Heart left ventricle (tissue), 16 donors: ENCODE data around the gene CCDC179. TPM values are rescaled to one million over a fixed set of nuclear protein-coding genes. Genes with fewer than 3 reads are reported as not detected.

Source experiments
- ATAC-seq, 4 donors: fragments of 200-7000 bp; cut with Tn5 transposase; one replicate each; pipeline ENCODE4 v1.9.1; 2020 to 2022; ENCODE audit warnings: moderate library complexity in 4 of 4, mild to moderate bottlenecking in 3 of 4, moderate number of reproducible peaks in 1 of 4
- DNase-seq, 5 donors: peaks; one replicate each; pipeline ENCODE4 v3.0.0-alpha.2; 2020
- H3K27ac ChIP-seq, 12 donors: fragments of 200-600 bp; sonication (generic) in 4 of 12; one replicate each; pipeline versions ENCODE4 v1.5.0 to v1.8.0; 2016 to 2022; ENCODE audit warnings: mild to moderate bottlenecking in 2 of 12
- H3K27me3 ChIP-seq, 9 donors: fragments of 200-600 bp; sonication (generic) in 2 of 9; one replicate each; pipeline versions ENCODE4 v1.5.1 to v1.8.0; 2016 to 2022; ENCODE audit warnings: mild to moderate bottlenecking in 3 of 9
- H3K36me3 ChIP-seq, 9 donors: fragments of 200-600 bp; sonication (generic) in 2 of 9; one replicate each; pipeline versions ENCODE4 v1.5.0 to v1.8.0; 2018 to 2022; ENCODE audit warnings: mild to moderate bottlenecking in 2 of 9
- H3K4me1 ChIP-seq, 12 donors: fragments of 200-600 bp; sonication (generic) in 4 of 12; one replicate each; pipeline versions ENCODE4 v1.5.0 to v1.8.0; 2016 to 2022; ENCODE audit warnings: mild to moderate bottlenecking in 3 of 12
- H3K4me3 ChIP-seq, 12 donors: fragments of 200-600 bp; sonication (generic) in 4 of 12; one replicate each; pipeline versions ENCODE4 v1.5.0 to v1.8.0; 2017 to 2022; ENCODE audit warnings: mild to moderate bottlenecking in 9 of 12, moderate library complexity in 4 of 12
- H3K9me3 ChIP-seq, 12 donors: fragments of 200-600 bp; sonication (generic) in 4 of 12; one replicate each; pipeline versions ENCODE4 v1.5.0 to v1.8.0; 2016 to 2022; ENCODE audit warnings: mild to moderate bottlenecking in 1 of 12
- POLR2A ChIP-seq, 2 donors: fragments of 450-650 bp; IDR thresholded peaks; one replicate each; pipeline ENCODE4 v1.6.1; 2017; ENCODE audit warnings: antibody characterized with exemption in 2 of 2, mild to moderate bottlenecking in 2 of 2, moderate library complexity in 2 of 2
- whole genome bisulfite sequencing, 4 donors: extraction: QIAGEN DNeasy Blood & Tissue Kit in 2 of 4; methylation state at CpG; one replicate each; pipeline versions ENCODE4 v1.1.5 to v1.1.7; 2013 to 2018; 5-methylcytosine and 5-hydroxymethylcytosine counted together
- intact Hi-C, 10 donors: fragments of 100-400 bp; cut with DNase I; formaldehyde crosslinking; loops; one replicate each; pipeline versions ENCODE4 v1.11.1 to v1.14.2; 2022
- polyA plus RNA-seq, 2 donors: library from polyadenylated mRNA; stranded (reverse); fragments of 200-250 nt; gene quantifications; one replicate each; pipeline ENCODE4 v1.2.3, GENCODE V29; 2013
- total RNA-seq, 9 donors: library from RNA; depleted of rRNA in 2 of 9; stranded (reverse); fragments of >200 nt in 2 of 9; fragmentation: NEBNext Ultra II Directional in 3 of 9; extraction: Animal tissue kit (Norgen Biotek cat#: 25700) in 3 of 9; gene quantifications; one replicate each; pipeline versions ENCODE4 v1.1.0 to v1.2.4, GENCODE V29; 2016 to 2023
- TF ChIP-seq, protein P1 (sequence below), 12 donors: fragments of 200-600 bp; sonication (generic) in 4 of 12; IDR thresholded peaks; one replicate each; pipeline versions ENCODE4 v1.5.0 to v1.8.0; 2018 to 2022; ENCODE audit warnings: antibody characterized with exemption in 12 of 12, mild to moderate bottlenecking in 5 of 12
- donor health status: ischemic (EF 13 %, LVEDD 7.1; RV severe dilation, severe dysfunction).
- donor health status: healthy with polysubstance abuse.
- donor health status: DM: no; HTN: yes; CAD: no.
- donor health status: DM: no; HTN: no; CAD: no.
- donor health status: ischemic (EF 25% LVEDD 6.9; RV normal size, moderate dysfunction).
- donor health status: ischemic (EF 25% LVEDD 5.7; RV mildly dilated, moderate dysfunction).
- donor health status: healthy.
- donor health status: DM: yes; HTN: yes; CAD: no.
- donor health status: ischemic (EF 35%, LVEDD 5.7; RV mildly dilated, moderate dysfunction).
- donor health status: nonischemic (EF 11% LVEDD 7.7; RV severe dilation, severe dysfunction).
- donor health status: DM: yes; HTN: yes; CAD: no.
- donor health status: PGD.
- donor health status: ischemic (EF 29% LVEDD 5.4; RV normal size, mild dysfunction).
- donor health status: nonischemic (EF 23%, LVEDD 6.1; RV moderate dilation, normal function).

CCDC179 gene
- total and polyA plus RNA-seq, 11 donors = not detected

DNA sequence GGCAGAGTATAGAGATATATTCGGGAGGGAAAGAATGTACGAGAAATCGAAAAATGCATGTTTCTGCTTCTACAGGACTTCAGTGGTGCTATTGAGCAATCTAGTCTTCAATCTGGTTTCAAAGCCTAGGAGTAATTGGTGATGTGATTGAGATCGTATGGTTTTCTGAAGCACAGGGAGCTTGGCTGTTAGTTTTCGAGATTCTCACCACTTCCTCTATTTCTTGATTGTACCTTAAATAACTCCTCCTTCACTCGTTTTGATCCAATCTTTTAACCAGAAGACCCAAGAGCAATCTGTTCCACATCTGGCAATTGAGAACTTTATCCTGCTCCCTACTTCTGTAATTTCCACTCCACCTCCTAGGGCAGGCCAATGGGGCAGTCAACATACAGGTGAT is 518 bp downstream of the CCDC179 start:
- Histone ChIP-seq H3K27ac (no peak overlapping the region), H3K27me3 (no peaks in the 10 kb centered on the region), H3K4me1 (no peaks in the 10 kb centered on the region), H3K9me3 (peaks cover 0 to 3% (median 0%) of the 10 kb centered on the region in 12 donors), H3K36me3 (no peaks in the 10 kb centered on the region), H3K4me3 (no peak overlapping the region)
- intact Hi-C loops = no loop called here
- 80 to 89% (median 84%) methylated on average over 6 of the region's 6 CpGs for WGBS, 4 donors
- DNase-seq (no peak), ATAC-seq (no peak)
- no peak for TF ChIP-seq POLR2A (IDR thresholded peaks at IDR 0.05)
- TF ChIP-seq, protein P1, sequence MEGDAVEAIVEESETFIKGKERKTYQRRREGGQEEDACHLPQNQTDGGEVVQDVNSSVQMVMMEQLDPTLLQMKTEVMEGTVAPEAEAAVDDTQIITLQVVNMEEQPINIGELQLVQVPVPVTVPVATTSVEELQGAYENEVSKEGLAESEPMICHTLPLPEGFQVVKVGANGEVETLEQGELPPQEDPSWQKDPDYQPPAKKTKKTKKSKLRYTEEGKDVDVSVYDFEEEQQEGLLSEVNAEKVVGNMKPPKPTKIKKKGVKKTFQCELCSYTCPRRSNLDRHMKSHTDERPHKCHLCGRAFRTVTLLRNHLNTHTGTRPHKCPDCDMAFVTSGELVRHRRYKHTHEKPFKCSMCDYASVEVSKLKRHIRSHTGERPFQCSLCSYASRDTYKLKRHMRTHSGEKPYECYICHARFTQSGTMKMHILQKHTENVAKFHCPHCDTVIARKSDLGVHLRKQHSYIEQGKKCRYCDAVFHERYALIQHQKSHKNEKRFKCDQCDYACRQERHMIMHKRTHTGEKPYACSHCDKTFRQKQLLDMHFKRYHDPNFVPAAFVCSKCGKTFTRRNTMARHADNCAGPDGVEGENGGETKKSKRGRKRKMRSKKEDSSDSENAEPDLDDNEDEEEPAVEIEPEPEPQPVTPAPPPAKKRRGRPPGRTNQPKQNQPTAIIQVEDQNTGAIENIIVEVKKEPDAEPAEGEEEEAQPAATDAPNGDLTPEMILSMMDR (IDR thresholded peaks at IDR 0.05) = no peak

DNA sequence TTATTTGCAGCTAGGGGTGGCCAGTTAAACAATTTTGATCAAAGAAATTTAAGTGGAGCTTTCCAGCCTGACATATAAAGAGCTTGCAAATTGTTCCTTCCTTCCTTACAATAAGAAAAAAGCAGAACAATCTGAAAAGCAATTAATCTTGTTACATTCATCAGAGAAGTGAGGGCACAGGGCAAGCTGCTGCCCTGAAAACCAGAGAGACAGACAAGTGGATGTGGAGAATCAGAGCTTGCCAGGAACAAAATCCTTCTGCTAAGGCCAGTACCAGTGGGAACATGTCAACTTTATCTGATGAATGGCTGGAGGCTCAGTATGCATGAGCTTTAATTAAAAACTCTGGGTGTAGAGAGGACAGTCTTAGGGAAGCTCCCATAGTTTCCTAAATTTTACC is 8.8 kb downstream of the CCDC179 start:
- TF ChIP-seq, protein P1 (IDR thresholded peaks at IDR 0.05) = no peak
- no peak for TF ChIP-seq POLR2A (IDR thresholded peaks at IDR 0.05)
- Histone ChIP-seq H3K4me1 (no peaks in the 10 kb centered on the region), H3K9me3 (peaks cover 0 to 10% (median 0%) of the 10 kb centered on the region in 12 donors), H3K27ac (no peak overlapping the region), H3K27me3 (no peaks in the 10 kb centered on the region), H3K4me3 (no peak overlapping the region), H3K36me3 (no peaks in the 10 kb centered on the region)
- intact Hi-C loops = no loop called here
- ATAC-seq (no peak), DNase-seq (no peak)

DNA sequence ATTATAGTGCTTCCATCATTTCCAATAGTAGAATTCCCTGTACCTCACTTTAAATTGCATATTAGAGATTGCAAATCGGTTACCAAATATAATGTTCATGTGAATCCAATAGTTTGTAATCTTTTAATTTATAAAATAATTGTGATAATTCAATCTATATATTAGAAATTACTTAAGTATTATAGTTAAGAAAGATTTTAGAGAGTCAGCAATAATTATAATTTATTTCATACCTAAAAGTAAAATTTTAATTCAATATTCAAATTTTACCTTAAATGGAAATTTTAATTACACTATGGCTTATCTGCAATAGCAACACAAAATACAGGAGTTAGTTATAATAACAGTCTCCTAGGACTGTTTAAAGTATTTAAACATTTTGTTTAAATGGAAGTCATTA is 13.5 kb downstream of the CCDC179 start:
- no peak overlapping the region for H3K4me3 ChIP-seq
- ATAC-seq (no peak), DNase-seq (no peak)
- H3K4me1 ChIP-seq = no peaks in the 10 kb centered on the region
- intact Hi-C loops = no loop called here
- no peaks in the 10 kb centered on the region for H3K27me3 ChIP-seq
- WGBS, 4 donors = 90 to 93% (median 92%) methylated on average over 1 of the region's 1 CpG
- H3K27ac ChIP-seq = no peak overlapping the region
- TF ChIP-seq, protein P1 (IDR thresholded peaks at IDR 0.05) = no peak
- no peak for TF ChIP-seq POLR2A (IDR thresholded peaks at IDR 0.05)
- H3K36me3 ChIP-seq = no peaks in the 10 kb centered on the region
- no peaks in the 10 kb centered on the region for H3K9me3 ChIP-seq

DNA sequence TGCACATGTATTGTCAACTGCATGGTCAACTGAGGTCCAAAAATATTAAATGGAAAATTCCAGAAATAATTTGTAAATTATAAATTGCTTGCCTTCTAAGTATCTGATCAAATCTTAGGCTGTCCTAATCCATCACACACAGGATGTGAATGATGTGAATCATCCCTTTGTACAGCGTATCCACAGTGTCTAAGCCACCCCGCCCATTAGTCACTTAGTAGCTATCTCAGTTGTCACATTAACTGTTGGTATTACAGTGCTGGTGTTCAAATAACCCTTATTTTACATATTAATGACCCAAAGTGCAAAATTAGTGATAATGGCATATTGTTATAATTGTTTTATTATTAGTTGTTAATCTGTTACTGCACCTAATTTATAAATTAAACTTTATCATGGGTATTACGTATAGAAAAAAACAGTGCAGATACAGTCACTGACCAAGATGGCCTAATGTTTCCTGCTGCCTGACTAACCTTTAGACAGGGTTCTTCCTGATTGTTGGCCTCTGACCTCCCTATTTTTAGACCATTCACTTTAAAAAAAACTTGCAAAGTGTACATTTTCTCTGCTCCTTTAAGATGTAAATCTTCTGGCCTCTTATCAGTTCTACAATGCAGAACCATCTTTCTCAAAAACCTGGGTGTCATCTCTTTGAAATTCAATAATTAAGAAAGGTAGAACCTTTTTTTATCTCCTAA is 27.8 kb downstream of the CCDC179 start:
- peaks cover 0 to under 1% (median 0%) of the 10 kb centered on the region in 9 donors for H3K36me3 ChIP-seq
- intact Hi-C loops = no loop called here
- no peaks in the 10 kb centered on the region for H3K27me3 ChIP-seq
- no peak overlapping the region for H3K4me3 ChIP-seq
- DNase-seq (no peak), ATAC-seq (no peak)
- H3K9me3 ChIP-seq = no peaks in the 10 kb centered on the region
- H3K27ac ChIP-seq = no peak overlapping the region
- TF ChIP-seq, protein P1 (IDR thresholded peaks at IDR 0.05) = no peak
- 70 to 79% (median 75%) methylated on average over 3 of the region's 3 CpGs for WGBS, 4 donors
- peaks cover 0 to 18% (median 8%) of the 10 kb centered on the region in 12 donors for H3K4me1 ChIP-seq
